ENCODE measurements around the gene MINDY4. TPM values are rescaled to one million over a fixed set of nuclear protein-coding genes. Genes with fewer than 3 reads are reported as not detected.

The MINDY4 gene
- total RNA-seq, 1 donor, result 10.5 TPM

- no peaks in the 10 kb centered on the region for H4K20me1 ChIP-seq (ENCODE audit: insufficient read depth, low read length)
- H3K36me3 ChIP-seq (ENCODE audit: insufficient read depth, low read length), result no peaks in the 10 kb centered on the region
- no peak for DNase-seq (ENCODE audit: insufficient read length, low spot score, missing footprints)
- H3K79me2 ChIP-seq (ENCODE audit: insufficient read depth, low read length), result no peaks in the 10 kb centered on the region
- TF ChIP-seq CTCF (IDR thresholded peaks at IDR 0.05; ENCODE audit: extremely low read depth, low read depth, low read length), result no peak
- H2AFZ ChIP-seq (ENCODE audit: low read length), result no peak overlapping the region
- H3K4me2 ChIP-seq (ENCODE audit: insufficient read depth, low read length), result no peak overlapping the region
- no peaks in the 10 kb centered on the region for H3K27me3 ChIP-seq (ENCODE audit: insufficient read depth, low read length)
- no peak overlapping the region for H3K27ac ChIP-seq (ENCODE audit: low read depth, low read length)
- no peaks in the 10 kb centered on the region for H3K4me1 ChIP-seq (ENCODE audit: insufficient read depth, low read length)
- H3K4me3 ChIP-seq (ENCODE audit: insufficient read depth, low read length), result no peak overlapping the region
- H3K9me3 ChIP-seq (ENCODE audit: low read depth, low read length), result no peaks in the 10 kb centered on the region
These were observed 98.8 kb downstream of the MINDY4 start for GRCh38 chr7:30869794-30870611.

- no peak for TF ChIP-seq CTCF (IDR thresholded peaks at IDR 0.05; ENCODE audit: extremely low read depth, low read depth, low read length)
- H3K4me1 ChIP-seq (ENCODE audit: insufficient read depth, low read length), result no peaks in the 10 kb centered on the region
- DNase-seq (ENCODE audit: insufficient read length, low spot score, missing footprints), result no peak
- H4K20me1 ChIP-seq (ENCODE audit: insufficient read depth, low read length), result no peaks in the 10 kb centered on the region
- H3K36me3 ChIP-seq (ENCODE audit: insufficient read depth, low read length), result no peaks in the 10 kb centered on the region
- H3K79me2 ChIP-seq (ENCODE audit: insufficient read depth, low read length), result no peaks in the 10 kb centered on the region
- no peak overlapping the region for H2AFZ ChIP-seq (ENCODE audit: low read length)
- H3K27ac ChIP-seq (ENCODE audit: low read depth, low read length), result no peak overlapping the region
- no peak overlapping the region for H3K4me3 ChIP-seq (ENCODE audit: insufficient read depth, low read length)
- no peaks in the 10 kb centered on the region for H3K9me3 ChIP-seq (ENCODE audit: low read depth, low read length)
- H3K27me3 ChIP-seq (ENCODE audit: insufficient read depth, low read length), result no peaks in the 10 kb centered on the region
- H3K4me2 ChIP-seq (ENCODE audit: insufficient read depth, low read length), result no peak overlapping the region
These were observed 99.8 kb downstream of the MINDY4 start for GRCh38 chr7:30870821-30871518.

GRCh38 chr7:30871655-30872054 is 100.4 kb downstream of the MINDY4 start:
- H3K9me3 ChIP-seq (ENCODE audit: low read depth, low read length), result no peaks in the 10 kb centered on the region
- no peak overlapping the region for H2AFZ ChIP-seq (ENCODE audit: low read length)
- no peaks in the 10 kb centered on the region for H3K36me3 ChIP-seq (ENCODE audit: insufficient read depth, low read length)
- no peaks in the 10 kb centered on the region for H3K4me1 ChIP-seq (ENCODE audit: insufficient read depth, low read length)
- no peaks in the 10 kb centered on the region for H3K79me2 ChIP-seq (ENCODE audit: insufficient read depth, low read length)
- no peak overlapping the region for H3K4me2 ChIP-seq (ENCODE audit: insufficient read depth, low read length)
- no peak overlapping the region for H3K27ac ChIP-seq (ENCODE audit: low read depth, low read length)
- H3K4me3 ChIP-seq (ENCODE audit: insufficient read depth, low read length), result no peak overlapping the region
- no peak for TF ChIP-seq CTCF (IDR thresholded peaks at IDR 0.05; ENCODE audit: extremely low read depth, low read depth, low read length)
- H3K27me3 ChIP-seq (ENCODE audit: insufficient read depth, low read length), result no peaks in the 10 kb centered on the region
- no peak for DNase-seq (ENCODE audit: insufficient read length, low spot score, missing footprints)
- no peaks in the 10 kb centered on the region for H4K20me1 ChIP-seq (ENCODE audit: insufficient read depth, low read length)

GRCh38 chr7:30873207-30873606 is 102.0 kb downstream of the MINDY4 start:
- no peak overlapping the region for H3K4me2 ChIP-seq (ENCODE audit: insufficient read depth, low read length)
- no peak for DNase-seq (ENCODE audit: insufficient read length, low spot score, missing footprints)
- H2AFZ ChIP-seq (ENCODE audit: low read length), result no peak overlapping the region
- H4K20me1 ChIP-seq (ENCODE audit: insufficient read depth, low read length), result no peaks in the 10 kb centered on the region
- no peak overlapping the region for H3K27ac ChIP-seq (ENCODE audit: low read depth, low read length)
- no peaks in the 10 kb centered on the region for H3K9me3 ChIP-seq (ENCODE audit: low read depth, low read length)
- H3K36me3 ChIP-seq (ENCODE audit: insufficient read depth, low read length), result no peaks in the 10 kb centered on the region
- TF ChIP-seq CTCF (IDR thresholded peaks at IDR 0.05; ENCODE audit: extremely low read depth, low read depth, low read length), result no peak
- no peaks in the 10 kb centered on the region for H3K4me1 ChIP-seq (ENCODE audit: insufficient read depth, low read length)
- no peaks in the 10 kb centered on the region for H3K79me2 ChIP-seq (ENCODE audit: insufficient read depth, low read length)
- H3K27me3 ChIP-seq (ENCODE audit: insufficient read depth, low read length), result no peaks in the 10 kb centered on the region
- no peak overlapping the region for H3K4me3 ChIP-seq (ENCODE audit: insufficient read depth, low read length)
